Measurements from ENCODE around the gene SLC6A11.

SLC6A11 gene

GRCh38 chr3:10816019-10816862, at the start of gene SLC6A11:
TSS of gene SLC6A11 (plus strand) at chr3:10816228. CDS start at chr3:10816266, 38 bp downstream.
- peak in 31 of 58 donors; percentile 4 to 59 (median 31) for DNase-seq

DNA sequence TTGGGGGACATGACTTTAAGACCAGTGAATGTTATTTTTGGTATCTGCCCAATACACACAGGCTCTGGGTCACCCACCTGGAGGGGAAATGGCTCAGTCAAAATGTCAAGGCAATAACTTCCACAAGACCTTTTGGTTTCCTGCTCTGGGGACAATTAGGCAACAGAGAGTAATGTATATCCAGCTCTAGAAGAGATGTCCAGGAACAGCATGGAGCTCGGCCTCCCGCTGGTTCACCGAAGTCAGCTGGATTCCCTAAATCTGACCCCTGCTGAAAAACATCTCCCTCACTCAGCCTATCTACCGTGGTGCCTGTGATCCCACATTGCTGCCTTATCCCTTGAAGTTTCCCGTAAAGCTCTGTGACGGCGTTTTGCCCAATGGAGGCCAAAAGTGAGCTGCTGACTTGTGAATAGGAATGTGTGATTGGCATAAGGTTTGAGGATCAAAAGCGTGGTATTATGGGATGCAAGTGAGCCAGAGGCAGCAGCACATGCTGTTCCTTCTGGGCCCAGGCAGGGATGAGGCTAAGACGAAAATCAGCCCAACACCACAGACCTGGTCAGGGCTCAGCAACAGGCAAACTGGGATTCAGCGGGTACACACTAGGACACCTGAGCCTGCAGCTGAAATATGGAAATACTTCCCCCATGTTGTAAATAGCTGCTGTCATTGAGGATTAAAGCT, 47.2 kb upstream of the SLC6A11 start:
- no peak for DNase-seq

DNA sequence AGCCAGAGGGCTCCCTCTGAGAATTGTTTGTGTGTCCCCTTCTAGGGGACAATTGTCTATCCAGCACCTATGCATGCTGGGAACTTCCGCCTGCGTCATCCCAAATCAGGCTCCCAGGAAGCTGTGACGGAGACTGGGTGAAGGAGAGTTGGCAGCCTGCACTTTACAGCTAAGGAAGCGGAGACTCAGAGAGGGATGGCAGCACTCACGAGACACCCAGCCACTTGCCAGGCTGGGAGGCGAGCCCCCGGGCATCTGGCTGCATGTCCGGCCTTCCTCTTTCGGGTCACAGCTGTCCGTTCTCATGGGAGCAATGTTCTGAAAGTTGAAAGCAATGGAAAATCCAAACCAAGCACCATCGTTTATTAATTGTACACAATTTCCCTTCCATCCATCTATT, 45.5 kb upstream of the SLC6A11 start:
- no peak for DNase-seq

DNA sequence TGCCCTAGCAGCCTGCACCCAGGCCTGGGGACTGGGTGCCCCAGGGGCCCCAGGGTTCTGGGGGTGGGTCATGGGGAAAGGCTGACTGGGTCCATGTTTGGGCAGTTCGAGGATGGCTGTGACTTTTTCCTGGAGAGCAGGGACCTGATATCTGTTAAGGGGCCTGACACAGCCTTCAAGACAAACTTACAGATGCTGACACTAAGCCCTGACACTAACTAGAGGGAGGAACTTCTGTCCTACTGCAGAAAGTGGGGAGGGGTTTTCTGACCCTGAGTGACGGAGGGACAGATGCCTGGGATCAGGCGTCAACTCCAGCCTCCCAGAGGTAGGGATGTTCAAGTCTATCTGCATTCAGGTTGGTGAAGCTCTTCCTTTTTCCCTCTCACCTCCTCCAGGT, 45.0 kb upstream of the SLC6A11 start:
- DNase-seq, result no peak

DNA sequence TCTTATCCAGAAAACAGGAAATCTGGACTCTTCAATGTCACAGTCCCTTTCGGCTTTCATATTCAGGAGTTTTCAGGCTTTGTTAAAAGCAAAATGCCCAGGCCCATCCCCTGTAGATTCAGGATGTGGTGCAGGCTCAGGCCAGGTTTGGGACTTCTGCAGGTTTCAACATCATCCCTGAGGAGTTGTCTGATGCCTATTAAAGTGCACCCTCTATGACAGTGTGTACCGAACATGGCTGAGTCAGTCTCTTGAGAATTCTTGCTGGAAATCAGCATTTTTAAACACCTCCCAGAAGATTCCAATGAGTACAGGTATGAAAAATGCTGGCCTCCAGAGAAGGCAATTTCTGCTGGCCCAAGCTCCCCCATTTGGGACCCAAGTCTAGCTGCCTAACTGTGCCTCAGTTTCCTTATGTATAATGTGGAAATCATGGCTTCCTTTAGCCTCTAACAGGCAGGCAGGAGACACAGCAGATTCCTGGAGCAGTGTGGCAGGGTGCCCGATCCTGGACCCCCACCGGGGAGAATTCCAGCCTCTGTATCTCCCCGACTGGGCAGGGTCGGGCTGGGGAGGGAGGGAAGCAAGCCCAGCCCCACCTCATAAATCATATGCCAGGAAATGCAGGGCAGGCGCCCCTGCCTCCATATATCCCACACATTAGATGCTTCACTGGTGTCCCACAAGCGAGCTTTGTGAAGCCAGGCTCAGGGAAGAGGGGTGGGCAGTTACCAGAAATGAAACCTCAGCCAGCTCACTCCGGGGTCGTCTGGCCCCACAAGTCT, 44.4 kb upstream of the SLC6A11 start:
- DNase-seq, result no peak

- peak in 1 of 58 donors; percentile 32 for DNase-seq
Observed at GRCh38 chr3:10772271-10773161, 43.5 kb upstream of the SLC6A11 start.

DNA sequence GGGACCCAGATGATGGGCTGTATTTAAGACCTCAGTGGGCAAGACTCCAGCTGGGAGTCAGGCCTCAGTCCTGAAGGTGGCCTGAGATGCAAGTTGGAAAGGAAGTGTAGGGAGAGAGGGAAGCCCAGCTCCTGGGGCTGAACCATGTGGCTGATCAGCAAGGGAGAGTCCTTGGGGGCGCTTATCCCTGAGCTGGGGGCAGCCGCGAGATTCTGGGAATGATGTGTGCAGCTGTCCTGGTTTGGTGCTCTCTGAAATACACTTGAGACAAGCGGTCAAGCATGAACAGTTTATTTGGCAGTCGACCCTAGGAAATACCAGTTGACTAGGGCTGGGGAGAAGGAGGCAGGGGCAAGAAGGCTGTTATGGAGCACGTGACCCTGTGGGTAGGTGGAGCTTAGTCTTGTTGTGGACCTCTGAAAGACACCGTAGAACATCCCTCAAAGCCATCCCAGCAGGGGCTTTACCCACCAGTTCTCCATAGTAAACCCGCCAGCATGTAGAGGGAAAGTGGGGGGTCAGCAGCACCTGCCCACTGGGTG, 41.8 kb upstream of the SLC6A11 start:
- DNase-seq, result no peak

DNA sequence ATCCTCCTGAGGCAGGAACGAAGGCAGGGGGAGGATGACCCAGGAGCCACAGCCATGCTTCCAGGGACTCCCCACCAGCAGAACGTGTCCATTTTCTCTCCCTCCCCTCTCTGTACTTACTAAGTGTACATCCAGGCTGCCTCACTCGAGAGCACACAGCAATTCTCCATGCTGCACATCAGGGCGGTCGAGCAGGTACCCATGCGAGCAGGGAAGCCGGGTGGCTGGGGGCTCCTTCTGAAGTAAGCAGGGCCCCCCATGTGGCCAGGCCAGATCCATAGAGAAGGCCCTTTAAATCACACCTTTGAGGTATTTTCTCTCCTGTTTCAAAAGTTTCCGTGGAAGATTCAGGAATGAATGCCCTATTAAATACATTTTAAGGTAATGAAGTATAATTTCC, 41.2 kb upstream of the SLC6A11 start:
- no peak for DNase-seq

DNA sequence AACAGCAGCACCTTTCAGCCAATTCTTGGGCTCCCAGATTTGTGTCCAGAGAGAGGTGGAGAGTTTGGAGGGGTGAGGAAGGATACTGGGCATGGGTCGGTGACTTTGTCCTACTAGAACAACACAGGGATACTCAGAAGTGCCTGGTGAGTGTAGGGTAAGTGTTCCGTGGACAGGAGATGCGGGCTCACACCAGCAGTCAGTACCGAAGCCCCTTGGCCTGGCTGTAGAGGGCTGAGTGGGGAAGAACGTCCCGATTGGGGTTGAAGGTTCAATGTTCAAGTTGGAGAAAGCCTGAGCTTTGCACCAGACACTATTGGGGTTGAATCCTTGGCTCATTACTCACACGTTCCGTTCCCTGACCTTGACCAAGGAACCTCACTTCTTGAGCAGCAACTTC, 40.8 kb upstream of the SLC6A11 start:
- no peak for DNase-seq

DNA sequence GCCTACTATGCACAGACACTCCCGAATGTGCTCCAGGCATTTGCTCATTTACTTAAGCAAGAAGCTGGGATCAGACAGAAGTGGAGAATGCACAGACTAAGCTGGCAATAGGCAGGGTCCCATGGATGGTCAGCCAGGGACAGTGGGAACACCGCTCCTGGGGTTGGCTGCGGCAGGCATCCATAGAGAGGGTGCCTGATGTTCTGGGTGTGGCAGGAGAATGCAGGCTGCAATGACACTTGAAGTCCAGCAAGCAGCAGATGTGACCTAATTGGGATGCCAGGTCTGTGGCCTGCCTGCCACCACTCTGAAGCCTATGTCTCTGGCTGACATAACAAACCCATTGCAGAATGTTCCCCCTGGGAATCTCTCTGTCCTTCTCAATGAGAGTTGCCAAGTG, 40.2 kb upstream of the SLC6A11 start:
- no peak for DNase-seq

DNA sequence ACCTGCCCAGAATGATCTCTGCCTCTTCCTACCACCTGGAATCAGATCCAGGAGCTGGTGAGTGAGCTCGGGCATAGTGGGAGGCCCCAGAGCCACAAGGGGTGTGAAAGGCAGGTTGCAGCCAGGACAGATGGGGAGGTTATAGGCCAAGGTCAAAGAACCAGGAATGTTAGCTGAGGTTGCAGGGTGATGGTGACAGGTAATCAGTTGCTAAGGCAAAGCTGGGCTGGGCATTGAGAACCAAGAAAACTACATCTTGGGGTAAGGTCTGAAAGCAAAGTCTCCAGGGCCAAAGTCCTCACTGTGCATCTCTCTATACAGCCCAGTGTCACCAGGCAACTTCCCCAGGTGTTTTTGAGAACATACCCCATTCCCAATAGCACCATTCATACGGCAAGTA, 38.4 kb upstream of the SLC6A11 start:
- no peak for DNase-seq

- no peak for DNase-seq
Observed at GRCh38 chr3:10778492-10779292, 37.3 kb upstream of the SLC6A11 start.

GRCh38 chr3:10779293-10779805, 36.7 kb upstream of the SLC6A11 start:
- no peak for DNase-seq

- no peak for DNase-seq
Observed at GRCh38 chr3:10780243-10780642, 35.8 kb upstream of the SLC6A11 start.

DNA sequence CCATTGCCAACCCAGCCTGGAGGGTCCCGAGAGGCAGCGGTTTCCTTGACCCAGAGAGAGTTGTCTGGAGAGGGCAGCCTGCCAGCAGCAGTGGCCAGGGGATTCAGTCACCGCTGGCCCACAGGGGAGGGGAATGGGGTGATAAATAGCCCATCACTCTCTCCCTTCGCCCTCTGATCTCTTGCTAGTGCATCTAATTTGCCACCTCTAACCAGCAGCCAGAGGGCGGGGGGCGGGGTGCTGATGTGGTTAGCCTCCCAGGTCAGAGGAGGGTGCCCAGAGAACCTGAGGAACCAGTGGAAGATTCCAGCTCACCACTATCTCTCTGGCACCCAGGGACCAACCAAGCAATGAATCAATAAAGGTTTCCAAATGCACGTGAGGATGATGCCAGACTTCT, 35.1 kb upstream of the SLC6A11 start:
- DNase-seq, result no peak

GRCh38 chr3:10781981-10782380, 34.0 kb upstream of the SLC6A11 start:
- DNase-seq, result no peak

DNA sequence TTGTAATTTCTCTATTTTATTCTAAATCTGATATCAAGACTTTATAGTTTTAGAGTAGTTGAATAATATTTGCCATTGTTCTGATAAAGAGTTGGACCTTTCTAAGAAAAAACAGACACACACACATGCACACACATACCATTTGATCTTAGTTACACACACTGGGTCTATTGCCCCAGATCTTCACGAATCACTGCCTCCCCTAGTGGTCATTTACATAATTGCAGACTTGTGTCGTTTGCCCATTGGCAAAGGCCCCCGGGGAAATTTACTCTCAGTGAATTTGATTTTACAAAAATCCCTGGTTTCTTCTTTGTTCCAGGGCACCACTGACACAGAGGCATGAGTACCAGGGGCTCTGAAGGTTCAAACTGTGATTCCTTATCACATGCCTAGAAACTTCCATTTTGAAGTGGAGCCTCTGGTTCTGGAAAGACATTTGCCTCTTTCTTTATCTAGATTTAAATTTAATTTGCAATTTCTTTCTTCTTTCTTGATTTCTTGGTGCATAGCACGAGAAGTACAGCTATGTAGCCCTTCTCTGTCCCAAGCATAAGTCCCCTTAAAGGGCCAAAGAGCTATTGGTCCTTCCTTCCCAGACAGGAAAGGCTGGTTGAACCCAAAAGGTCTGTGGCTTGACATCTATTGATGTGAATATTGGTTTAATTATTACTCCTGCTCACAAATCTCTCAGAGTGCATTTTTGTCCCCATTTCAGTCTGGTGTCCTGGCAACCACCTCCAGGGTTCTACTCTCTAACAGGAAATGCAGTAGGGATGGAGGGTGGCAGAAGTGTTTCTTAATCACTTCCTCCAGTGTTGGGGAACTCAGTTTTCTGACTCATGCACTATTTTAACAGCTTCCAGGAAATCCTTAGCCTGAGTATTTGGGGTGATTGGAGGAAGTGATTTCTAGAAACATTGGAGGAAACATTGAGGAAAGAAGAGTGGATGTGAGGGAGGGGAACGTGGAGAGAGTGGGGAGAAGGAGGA, 32.4 kb upstream of the SLC6A11 start:
- DNase-seq, result peak in 4 of 58 donors; percentile 10 to 27 (median 23)

DNA sequence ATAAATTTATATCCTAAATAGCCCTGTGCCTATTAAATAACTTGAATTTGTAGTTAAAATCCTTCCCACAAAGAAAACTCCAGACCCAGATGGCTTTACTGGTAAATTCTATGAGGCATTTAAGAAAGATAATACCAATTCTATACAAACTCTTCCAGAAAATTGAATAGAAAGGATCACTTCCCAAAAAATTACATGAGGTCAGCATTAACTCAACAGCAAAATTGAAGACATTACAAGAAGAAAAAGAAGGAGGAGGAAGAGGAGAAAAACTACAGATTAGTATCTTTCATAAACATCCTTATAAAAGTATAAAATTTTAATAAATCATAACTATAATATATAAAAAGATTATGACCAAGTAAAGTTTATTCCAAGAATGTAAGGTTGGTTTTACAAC, 29.4 kb upstream of the SLC6A11 start:
- DNase-seq, result no peak
